ENCODE results near the gene SETD1B. TPM values are rescaled to one million over a fixed set of nuclear protein-coding genes. Genes with fewer than 3 reads are reported as not detected.

The SETD1B gene
- total and polyA plus RNA-seq, 5 donors: 7.6 to 14.9 (median 13.0) TPM

- Histone ChIP-seq H3K27ac (ENCODE audit: low read length) (peak overlapping the region; percentile 85), H3K4me3 (ENCODE audit: low read length) (no peak overlapping the region), H3K9me3 (ENCODE audit: control insufficient read depth, low read length) (no peaks in the 10 kb centered on the region), H3K4me1 (ENCODE audit: control insufficient read depth, insufficient read depth, low read length) (peaks cover 7% of the 10 kb centered on the region), H3K27me3 (ENCODE audit: control insufficient read depth, insufficient read depth) (no peaks in the 10 kb centered on the region)
- intact Hi-C loops (cut with DNase I): loop anchor here in 3 of 4 donors (2.0 to 5.0 kb wide), 3 partner anchors 14 to 95 kb away; partner anchors contain the start of gene PSMD9 (in 2 of the 3)
- WGBS: 11% methylated on average over 39 of the region's 39 CpGs
- ATAC-seq (peak; percentile 67 to 70), DNase-seq (peak; percentile 99 to 100 (median 99))
These were observed 6.7 kb upstream of the SETD1B start for GRCh38 chr12:121796855-121797751.

- peaks cover 7% of the 10 kb centered on the region for H3K4me1 ChIP-seq (ENCODE audit: control insufficient read depth, insufficient read depth, low read length)
- 30% methylated on average over 19 of the region's 19 CpGs for WGBS
- DNase-seq (peak; percentile 80 to 92 (median 92)), ATAC-seq (peak in 1 of 2 donors; percentile 2)
- H3K27ac ChIP-seq (ENCODE audit: low read length): peak overlapping the region; percentile 85
- H3K4me3 ChIP-seq (ENCODE audit: low read length): no peak overlapping the region
- H3K27me3 ChIP-seq (ENCODE audit: control insufficient read depth, insufficient read depth): no peaks in the 10 kb centered on the region
- intact Hi-C loops (cut with DNase I): loop anchor here in 3 of 4 donors (2.0 to 5.0 kb wide), 3 partner anchors 13 to 94 kb away; partner anchors contain the start of gene PSMD9 (in 2 of the 3)
- no peaks in the 10 kb centered on the region for H3K9me3 ChIP-seq (ENCODE audit: control insufficient read depth, low read length)
These were observed 5.6 kb upstream of the SETD1B start for GRCh38 chr12:121797937-121798786.

- H3K27ac ChIP-seq (ENCODE audit: low read length): peak overlapping the region; percentile 85
- no peaks in the 10 kb centered on the region for H3K27me3 ChIP-seq (ENCODE audit: control insufficient read depth, insufficient read depth)
- peak overlapping the region; percentile 12 for H3K4me3 ChIP-seq (ENCODE audit: low read length)
- peaks cover 7% of the 10 kb centered on the region for H3K4me1 ChIP-seq (ENCODE audit: control insufficient read depth, insufficient read depth, low read length)
- no peaks in the 10 kb centered on the region for H3K9me3 ChIP-seq (ENCODE audit: control insufficient read depth, low read length)
- intact Hi-C loops (cut with DNase I): loop anchor here in 3 of 4 donors (5.0 kb wide), 2 partner anchors 89 to 94 kb away; partner anchors contain the start of gene PSMD9 (in 2 of the 3)
- DNase-seq: no peak
- no peak for ATAC-seq
- 56% methylated on average over 10 of the region's 10 CpGs for WGBS
These were observed 5.0 kb upstream of the SETD1B start for GRCh38 chr12:121798787-121799155.

- H3K27me3 ChIP-seq (ENCODE audit: control insufficient read depth, insufficient read depth): no peaks in the 10 kb centered on the region
- ATAC-seq: peak; percentile 7 to 20
- intact Hi-C loops (cut with DNase I): loop anchor here in 3 of 4 donors (5.0 kb wide), 2 partner anchors 88 to 93 kb away; partner anchors contain the start of gene PSMD9 (in 2 of the 3)
- 13% methylated on average over 28 of the region's 30 CpGs for WGBS
- peaks cover 7% of the 10 kb centered on the region for H3K4me1 ChIP-seq (ENCODE audit: control insufficient read depth, insufficient read depth, low read length)
- peak; percentile 77 to 89 (median 86) for DNase-seq
- peak overlapping the region; percentile 100 for H3K27ac ChIP-seq (ENCODE audit: low read length)
- H3K9me3 ChIP-seq (ENCODE audit: control insufficient read depth, low read length): no peaks in the 10 kb centered on the region
- peak overlapping the region; percentile 97 for H3K4me3 ChIP-seq (ENCODE audit: low read length)
These were observed 4.5 kb upstream of the SETD1B start for GRCh38 chr12:121799156-121799841.

- Histone ChIP-seq H3K4me3 (ENCODE audit: low read length) (peak overlapping the region; percentile 97), H3K9me3 (ENCODE audit: control insufficient read depth, low read length) (no peaks in the 10 kb centered on the region), H3K27me3 (ENCODE audit: control insufficient read depth, insufficient read depth) (no peaks in the 10 kb centered on the region), H3K27ac (ENCODE audit: low read length) (peak overlapping the region; percentile 100), H3K4me1 (ENCODE audit: control insufficient read depth, insufficient read depth, low read length) (peaks cover 7% of the 10 kb centered on the region)
- peak; percentile 60 to 68 for ATAC-seq
- under 1% methylated on average over 84 of the region's 84 CpGs for WGBS
- peak; percentile 95 to 97 (median 97) for DNase-seq
- intact Hi-C loops (cut with DNase I): loop anchor here in 3 of 4 donors (5.0 kb wide), 2 partner anchors 87 to 92 kb away; partner anchors contain the start of gene PSMD9 (in 2 of the 3)
These were observed 3.7 kb upstream of the SETD1B start for GRCh38 chr12:121799842-121800693.

GRCh38 chr12:121800694-121801594, 2.9 kb upstream of the SETD1B start:
- Histone ChIP-seq H3K27me3 (ENCODE audit: control insufficient read depth, insufficient read depth) (no peaks in the 10 kb centered on the region), H3K4me3 (ENCODE audit: low read length) (peak overlapping the region; percentile 97), H3K4me1 (ENCODE audit: control insufficient read depth, insufficient read depth, low read length) (peaks cover 10% of the 10 kb centered on the region), H3K27ac (ENCODE audit: low read length) (peak overlapping the region; percentile 100), H3K9me3 (ENCODE audit: control insufficient read depth, low read length) (no peaks in the 10 kb centered on the region)
- WGBS: under 1% methylated on average over 86 of the region's 86 CpGs
- intact Hi-C loops (cut with DNase I): no loop called here
- DNase-seq: peak; percentile 86 to 95 (median 93)
- peak in 1 of 2 donors; percentile 2 for ATAC-seq

- Histone ChIP-seq H3K9me3 (ENCODE audit: control insufficient read depth, low read length) (no peaks in the 10 kb centered on the region), H3K4me1 (ENCODE audit: control insufficient read depth, insufficient read depth, low read length) (peaks cover 14% of the 10 kb centered on the region), H3K27ac (ENCODE audit: low read length) (peak overlapping the region; percentile 100), H3K27me3 (ENCODE audit: control insufficient read depth, insufficient read depth) (no peaks in the 10 kb centered on the region), H3K4me3 (ENCODE audit: low read length) (peak overlapping the region; percentile 97)
- no peak for DNase-seq
- ATAC-seq: no peak
- intact Hi-C loops (cut with DNase I): no loop called here
- 2% methylated on average over 18 of the region's 18 CpGs for WGBS
These were observed 2.0 kb upstream of the SETD1B start for GRCh38 chr12:121801595-121802484.

GRCh38 chr12:121802485-121802842, 1.3 kb upstream of the SETD1B start:
- 0% methylated on average over 1 of the region's 1 CpG for WGBS
- H3K4me3 ChIP-seq (ENCODE audit: low read length): peak overlapping the region; percentile 97
- no peak for ATAC-seq
- peaks cover 14% of the 10 kb centered on the region for H3K4me1 ChIP-seq (ENCODE audit: control insufficient read depth, insufficient read depth, low read length)
- H3K27ac ChIP-seq (ENCODE audit: low read length): peak overlapping the region; percentile 99
- H3K9me3 ChIP-seq (ENCODE audit: control insufficient read depth, low read length): no peaks in the 10 kb centered on the region
- intact Hi-C loops (cut with DNase I): no loop called here
- no peaks in the 10 kb centered on the region for H3K27me3 ChIP-seq (ENCODE audit: control insufficient read depth, insufficient read depth)
- no peak for DNase-seq
